Mucosa of descending colon (tissue), 3 donors: Measurements from ENCODE around the gene WHRN. TPM values are rescaled to one million over a fixed set of nuclear protein-coding genes. Genes with fewer than 3 reads are reported as not detected.

ENCODE experiments used
- ATAC-seq: fragments of 200-7000 bp; cut with Tn5 transposase; one replicate; pipeline ENCODE4 v1.9.1; 2020; ENCODE audit warnings: mild to moderate bottlenecking, moderate library complexity
- DNase-seq, 3 donors: peaks; one replicate each; pipeline ENCODE4 v3.0.0-alpha.2; 2020
- H3K36me3 ChIP-seq: fragments of 200-600 bp; one replicate; pipeline ENCODE4 v1.8.0; 2021; ENCODE audit warnings: low read depth, mild to moderate bottlenecking
- H3K4me1 ChIP-seq: fragments of 200-600 bp; one replicate; pipeline ENCODE4 v1.8.0; 2021; ENCODE audit warnings: low read depth, mild to moderate bottlenecking
- H3K4me3 ChIP-seq: fragments of 200-600 bp; one replicate; pipeline ENCODE4 v1.8.0; 2021; ENCODE audit warnings: mild to moderate bottlenecking
- H3K9me3 ChIP-seq: fragments of 200-600 bp; one replicate; pipeline ENCODE4 v1.8.0; 2021; ENCODE audit warnings: mild to moderate bottlenecking
- CTCF ChIP-seq: fragments of 200-600 bp; IDR thresholded peaks from one replicate; pipeline ENCODE4 v1.8.0; 2022; ENCODE audit warnings: antibody characterized with exemption, mild to moderate bottlenecking
- intact Hi-C, 2 donors: fragments of 100-400 bp; cut with DNase I in 1 of 2; cut with micrococcal nuclease in 1 of 2; formaldehyde crosslinking; loops; one replicate each; pipeline versions ENCODE4 v1.11.0 to v1.11.1; 2022; cut with DNase I, micrococcal nuclease
- total RNA-seq, 3 donors: library from RNA; stranded (reverse); fragmentation: NEBNext Ultra II Directional in 2 of 3; extraction: Animal tissue kit (Norgen Biotek cat#: 25700) in 2 of 3; gene quantifications; one replicate each; pipeline versions ENCODE4 v1.2.1 to v1.2.4, GENCODE V29; 2021 to 2023
- donor health status: DM: no; HTN: no; CAD: no; lungs with moderate emphysema.
- donor health status: DM: no; HTN: no; CAD: no.
- donor health status: DM: no; HTN: yes; CAD: no.

Gene WHRN
- total RNA-seq, 3 donors from 2014 or later: 2.8 to 19.1 (median 4.7) TPM

- DNase-seq: no peak
- no peaks in the 10 kb centered on the region for H3K4me1 ChIP-seq
- no peaks in the 10 kb centered on the region for H3K36me3 ChIP-seq
- no peaks in the 10 kb centered on the region for H3K9me3 ChIP-seq
- ATAC-seq: no peak
- no peak overlapping the region for H3K4me3 ChIP-seq
- TF ChIP-seq CTCF: no peak
- intact Hi-C loops: no loop called here
These were observed 79.0 kb downstream of the WHRN start for GRCh38 chr9:114426046-114426948.

GRCh38 chr9:114425126-114425525, 80.1 kb downstream of the WHRN start:
- H3K4me3 ChIP-seq: no peak overlapping the region
- no peak for DNase-seq
- ATAC-seq: no peak
- H3K4me1 ChIP-seq: no peaks in the 10 kb centered on the region
- no peaks in the 10 kb centered on the region for H3K36me3 ChIP-seq
- intact Hi-C loops: no loop called here
- H3K9me3 ChIP-seq: no peaks in the 10 kb centered on the region
- no peak for TF ChIP-seq CTCF

GRCh38 chr9:114424126-114424525, 81.1 kb downstream of the WHRN start:
- no peak overlapping the region for H3K4me3 ChIP-seq
- DNase-seq (no peak), ATAC-seq (no peak)
- intact Hi-C loops: no loop called here
- no peaks in the 10 kb centered on the region for H3K4me1 ChIP-seq
- H3K36me3 ChIP-seq: no peaks in the 10 kb centered on the region
- no peaks in the 10 kb centered on the region for H3K9me3 ChIP-seq
- no peak for TF ChIP-seq CTCF

- intact Hi-C loops: no loop called here
- Histone ChIP-seq H3K36me3 (no peaks in the 10 kb centered on the region), H3K4me3 (no peak overlapping the region), H3K9me3 (no peaks in the 10 kb centered on the region), H3K4me1 (no peaks in the 10 kb centered on the region)
- DNase-seq (no peak), ATAC-seq (no peak)
- no peak for TF ChIP-seq CTCF
These were observed 82.1 kb downstream of the WHRN start for GRCh38 chr9:114423181-114423580.

- intact Hi-C loops: no loop called here
- H3K4me3 ChIP-seq: no peak overlapping the region
- H3K4me1 ChIP-seq: no peaks in the 10 kb centered on the region
- no peaks in the 10 kb centered on the region for H3K9me3 ChIP-seq
- ATAC-seq (no peak), DNase-seq (no peak)
- H3K36me3 ChIP-seq: no peaks in the 10 kb centered on the region
- TF ChIP-seq CTCF: no peak
These were observed 84.1 kb downstream of the WHRN start for GRCh38 chr9:114421147-114421546.
